Neural cell (in vitro differentiated cells): ENCODE data around the gene SAMD15.

Experiments
- EP300 ChIP-seq: fragments of 450-650 bp; conservative IDR thresholded peaks from 2 replicates; pipeline ENCODE4 v1.6.1; 2014; ENCODE audit warnings: antibody characterized with exemption, mild to moderate bottlenecking, moderate library complexity; ENCODE audit not compliant: poor library complexity, severe bottlenecking
- EZH2 ChIP-seq: fragments of 200-600, 300-800 bp; shearing (Covaris generic), sonication (generic); IDR thresholded peaks from 2 replicates; pipeline ENCODE4 v1.6.1; 2014; ENCODE audit warnings: antibody characterized with exemption, low read length, borderline replicate concordance, mild to moderate bottlenecking; ENCODE audit not compliant: insufficient read depth, poor library complexity, severe bottlenecking
- POLR2AphosphoS5 ChIP-seq: IDR thresholded peaks from 2 replicates; pipeline ENCODE4 v1.6.1; 2012
- RAD21 ChIP-seq: fragments of 450-650 bp; conservative IDR thresholded peaks from 2 replicates; pipeline ENCODE4 v1.6.1; 2014; ENCODE audit warnings: antibody characterized with exemption, mild to moderate bottlenecking, moderate library complexity
- TF ChIP-seq, protein P1 (sequence below): fragments of 450-650 bp; IDR thresholded peaks from 2 replicates; pipeline ENCODE4 v1.5.1; 2014; ENCODE audit warnings: antibody characterized with exemption, mild to moderate bottlenecking, moderate library complexity; ENCODE audit not compliant: poor library complexity, severe bottlenecking
- TF ChIP-seq, protein P2 (sequence below): IDR thresholded peaks from 2 replicates; pipeline ENCODE4 v1.6.1; 2012; ENCODE audit warnings: borderline replicate concordance

DNA sequence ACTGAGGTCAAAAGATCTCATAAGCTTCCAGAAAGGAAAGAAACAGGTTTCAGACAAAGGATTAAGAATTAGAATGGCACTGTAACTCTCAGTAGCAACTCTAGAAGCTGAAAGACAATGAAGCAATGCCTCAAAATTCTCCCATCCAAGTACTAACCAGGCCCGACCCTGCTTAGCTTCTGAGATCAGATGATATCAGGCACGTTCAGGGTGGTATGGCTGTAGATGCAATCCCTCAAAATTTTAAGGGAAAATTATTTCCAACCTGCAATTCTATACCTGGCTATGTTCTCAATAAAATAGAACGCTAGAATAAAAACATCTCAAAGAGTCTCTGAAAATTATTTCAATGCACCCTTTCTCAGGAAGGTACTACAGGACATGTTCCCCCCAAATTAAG is 26.6 kb downstream of the SAMD15 start:
- TF ChIP-seq, protein P1, sequence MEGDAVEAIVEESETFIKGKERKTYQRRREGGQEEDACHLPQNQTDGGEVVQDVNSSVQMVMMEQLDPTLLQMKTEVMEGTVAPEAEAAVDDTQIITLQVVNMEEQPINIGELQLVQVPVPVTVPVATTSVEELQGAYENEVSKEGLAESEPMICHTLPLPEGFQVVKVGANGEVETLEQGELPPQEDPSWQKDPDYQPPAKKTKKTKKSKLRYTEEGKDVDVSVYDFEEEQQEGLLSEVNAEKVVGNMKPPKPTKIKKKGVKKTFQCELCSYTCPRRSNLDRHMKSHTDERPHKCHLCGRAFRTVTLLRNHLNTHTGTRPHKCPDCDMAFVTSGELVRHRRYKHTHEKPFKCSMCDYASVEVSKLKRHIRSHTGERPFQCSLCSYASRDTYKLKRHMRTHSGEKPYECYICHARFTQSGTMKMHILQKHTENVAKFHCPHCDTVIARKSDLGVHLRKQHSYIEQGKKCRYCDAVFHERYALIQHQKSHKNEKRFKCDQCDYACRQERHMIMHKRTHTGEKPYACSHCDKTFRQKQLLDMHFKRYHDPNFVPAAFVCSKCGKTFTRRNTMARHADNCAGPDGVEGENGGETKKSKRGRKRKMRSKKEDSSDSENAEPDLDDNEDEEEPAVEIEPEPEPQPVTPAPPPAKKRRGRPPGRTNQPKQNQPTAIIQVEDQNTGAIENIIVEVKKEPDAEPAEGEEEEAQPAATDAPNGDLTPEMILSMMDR = no peak
- no peak for TF ChIP-seq EP300
- no peak for TF ChIP-seq RAD21
- TF ChIP-seq EZH2 = no peak
- TF ChIP-seq, protein P2, sequence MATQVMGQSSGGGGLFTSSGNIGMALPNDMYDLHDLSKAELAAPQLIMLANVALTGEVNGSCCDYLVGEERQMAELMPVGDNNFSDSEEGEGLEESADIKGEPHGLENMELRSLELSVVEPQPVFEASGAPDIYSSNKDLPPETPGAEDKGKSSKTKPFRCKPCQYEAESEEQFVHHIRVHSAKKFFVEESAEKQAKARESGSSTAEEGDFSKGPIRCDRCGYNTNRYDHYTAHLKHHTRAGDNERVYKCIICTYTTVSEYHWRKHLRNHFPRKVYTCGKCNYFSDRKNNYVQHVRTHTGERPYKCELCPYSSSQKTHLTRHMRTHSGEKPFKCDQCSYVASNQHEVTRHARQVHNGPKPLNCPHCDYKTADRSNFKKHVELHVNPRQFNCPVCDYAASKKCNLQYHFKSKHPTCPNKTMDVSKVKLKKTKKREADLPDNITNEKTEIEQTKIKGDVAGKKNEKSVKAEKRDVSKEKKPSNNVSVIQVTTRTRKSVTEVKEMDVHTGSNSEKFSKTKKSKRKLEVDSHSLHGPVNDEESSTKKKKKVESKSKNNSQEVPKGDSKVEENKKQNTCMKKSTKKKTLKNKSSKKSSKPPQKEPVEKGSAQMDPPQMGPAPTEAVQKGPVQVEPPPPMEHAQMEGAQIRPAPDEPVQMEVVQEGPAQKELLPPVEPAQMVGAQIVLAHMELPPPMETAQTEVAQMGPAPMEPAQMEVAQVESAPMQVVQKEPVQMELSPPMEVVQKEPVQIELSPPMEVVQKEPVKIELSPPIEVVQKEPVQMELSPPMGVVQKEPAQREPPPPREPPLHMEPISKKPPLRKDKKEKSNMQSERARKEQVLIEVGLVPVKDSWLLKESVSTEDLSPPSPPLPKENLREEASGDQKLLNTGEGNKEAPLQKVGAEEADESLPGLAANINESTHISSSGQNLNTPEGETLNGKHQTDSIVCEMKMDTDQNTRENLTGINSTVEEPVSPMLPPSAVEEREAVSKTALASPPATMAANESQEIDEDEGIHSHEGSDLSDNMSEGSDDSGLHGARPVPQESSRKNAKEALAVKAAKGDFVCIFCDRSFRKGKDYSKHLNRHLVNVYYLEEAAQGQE = no peak
- no peak for TF ChIP-seq POLR2AphosphoS5
